Ishikawa (cell line): Measurements from ENCODE around the gene SLC25A31.

Source experiments
- CEBPB ChIP-seq: IDR thresholded peaks from 2 replicates; pipeline ENCODE4 v1.6.1; 2012
- CREB1 ChIP-seq: IDR thresholded peaks from 2 replicates; pipeline ENCODE4 v1.6.1; 2012; ENCODE audit warnings: low read depth
- EP300 ChIP-seq: IDR thresholded peaks from 2 replicates; pipeline ENCODE4 v1.6.1; 2012; ENCODE audit warnings: borderline replicate concordance
- NFIC ChIP-seq: IDR thresholded peaks from 2 replicates; pipeline ENCODE4 v1.6.1; 2012
- RAD21 ChIP-seq: IDR thresholded peaks from 2 replicates; pipeline ENCODE4 v1.6.1; 2012; ENCODE audit warnings: low read depth
- TAF1 ChIP-seq: IDR thresholded peaks from 2 replicates; pipeline ENCODE4 v1.6.1; 2012; ENCODE audit warnings: low read depth, mild to moderate bottlenecking
- TCF12 ChIP-seq: IDR thresholded peaks from 2 replicates; pipeline ENCODE4 v1.6.1; 2012; ENCODE audit warnings: low read depth
- TEAD4 ChIP-seq: IDR thresholded peaks from 2 replicates; pipeline ENCODE4 v1.6.1; 2012
- YY1 ChIP-seq: IDR thresholded peaks from 2 replicates; pipeline ENCODE4 v1.6.1; 2012; ENCODE audit warnings: low read depth
- ZBTB7A ChIP-seq: IDR thresholded peaks from 2 replicates; pipeline ENCODE4 v1.6.1; 2012; ENCODE audit warnings: low read depth
- TF ChIP-seq, protein P1 (sequence below): IDR thresholded peaks from 2 replicates; pipeline ENCODE4 v1.6.1; 2012; ENCODE audit warnings: low read depth, mild to moderate bottlenecking
- TF ChIP-seq, protein P2 (sequence below): IDR thresholded peaks from 2 replicates; pipeline ENCODE4 v1.6.1; 2012

DNA sequence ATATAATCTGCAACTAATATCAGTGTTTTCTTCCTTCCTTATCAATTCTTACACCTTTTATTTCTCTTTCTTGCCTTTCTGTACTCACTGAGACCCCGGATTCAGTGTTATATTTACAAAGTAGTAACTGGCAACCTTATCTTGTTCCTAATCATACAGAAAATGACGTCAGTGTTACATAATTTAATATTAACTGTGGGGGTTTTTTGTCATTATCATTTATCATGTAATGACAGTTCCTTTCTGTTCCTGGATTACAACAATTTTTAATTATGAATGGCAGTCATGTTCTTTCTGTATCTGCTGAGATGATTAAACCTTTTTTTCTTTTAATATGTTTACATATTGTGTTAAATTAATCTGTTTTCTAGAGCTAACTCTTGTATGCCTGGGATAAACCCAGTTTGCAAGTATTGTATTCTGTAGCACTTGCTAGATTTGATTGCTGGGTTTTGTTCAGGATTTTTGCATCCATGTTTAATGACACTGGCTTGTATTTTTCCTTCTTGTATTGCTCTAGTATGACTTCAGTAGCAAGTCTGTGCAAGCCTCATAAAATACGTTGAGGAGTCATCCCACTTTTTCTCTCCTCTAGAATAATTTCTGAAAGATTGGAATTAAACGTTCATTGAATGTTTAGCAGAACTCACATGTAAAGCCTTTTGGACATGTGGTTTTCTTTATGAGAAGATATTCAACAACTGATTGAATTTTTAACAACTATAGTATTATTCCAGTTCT is 41.5 kb downstream of the SLC25A31 start:
- TF ChIP-seq YY1 = no peak
- TF ChIP-seq TAF1 = no peak
- TF ChIP-seq ZBTB7A = no peak
- TF ChIP-seq EP300 = no peak
- TF ChIP-seq, protein P1, sequence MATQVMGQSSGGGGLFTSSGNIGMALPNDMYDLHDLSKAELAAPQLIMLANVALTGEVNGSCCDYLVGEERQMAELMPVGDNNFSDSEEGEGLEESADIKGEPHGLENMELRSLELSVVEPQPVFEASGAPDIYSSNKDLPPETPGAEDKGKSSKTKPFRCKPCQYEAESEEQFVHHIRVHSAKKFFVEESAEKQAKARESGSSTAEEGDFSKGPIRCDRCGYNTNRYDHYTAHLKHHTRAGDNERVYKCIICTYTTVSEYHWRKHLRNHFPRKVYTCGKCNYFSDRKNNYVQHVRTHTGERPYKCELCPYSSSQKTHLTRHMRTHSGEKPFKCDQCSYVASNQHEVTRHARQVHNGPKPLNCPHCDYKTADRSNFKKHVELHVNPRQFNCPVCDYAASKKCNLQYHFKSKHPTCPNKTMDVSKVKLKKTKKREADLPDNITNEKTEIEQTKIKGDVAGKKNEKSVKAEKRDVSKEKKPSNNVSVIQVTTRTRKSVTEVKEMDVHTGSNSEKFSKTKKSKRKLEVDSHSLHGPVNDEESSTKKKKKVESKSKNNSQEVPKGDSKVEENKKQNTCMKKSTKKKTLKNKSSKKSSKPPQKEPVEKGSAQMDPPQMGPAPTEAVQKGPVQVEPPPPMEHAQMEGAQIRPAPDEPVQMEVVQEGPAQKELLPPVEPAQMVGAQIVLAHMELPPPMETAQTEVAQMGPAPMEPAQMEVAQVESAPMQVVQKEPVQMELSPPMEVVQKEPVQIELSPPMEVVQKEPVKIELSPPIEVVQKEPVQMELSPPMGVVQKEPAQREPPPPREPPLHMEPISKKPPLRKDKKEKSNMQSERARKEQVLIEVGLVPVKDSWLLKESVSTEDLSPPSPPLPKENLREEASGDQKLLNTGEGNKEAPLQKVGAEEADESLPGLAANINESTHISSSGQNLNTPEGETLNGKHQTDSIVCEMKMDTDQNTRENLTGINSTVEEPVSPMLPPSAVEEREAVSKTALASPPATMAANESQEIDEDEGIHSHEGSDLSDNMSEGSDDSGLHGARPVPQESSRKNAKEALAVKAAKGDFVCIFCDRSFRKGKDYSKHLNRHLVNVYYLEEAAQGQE = no peak
- TF ChIP-seq NFIC = no peak
- TF ChIP-seq, protein P2, sequence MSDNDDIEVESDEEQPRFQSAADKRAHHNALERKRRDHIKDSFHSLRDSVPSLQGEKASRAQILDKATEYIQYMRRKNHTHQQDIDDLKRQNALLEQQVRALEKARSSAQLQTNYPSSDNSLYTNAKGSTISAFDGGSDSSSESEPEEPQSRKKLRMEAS = no peak
- TF ChIP-seq TEAD4 = no peak
- no peak for TF ChIP-seq CREB1
- TF ChIP-seq TCF12 = no peak
- TF ChIP-seq RAD21 = no peak
- TF ChIP-seq CEBPB = no peak
